Measurements from ENCODE around the gene GZMM. TPM values are rescaled to one million over a fixed set of nuclear protein-coding genes. Genes with fewer than 3 reads are reported as not detected.

The GZMM gene
- total and polyA plus RNA-seq, 7 donors, result 0.11 to 0.23 (median 0.14) TPM; not detected in 4

- peaks cover 9% of the 10 kb centered on the region for H3K4me1 ChIP-seq
- no peak overlapping the region for H3K4me3 ChIP-seq
- WGBS, 3 donors, result 67 to 77% (median 72%) methylated on average over 16 of the region's 16 CpGs
- intact Hi-C loops (cut with DNase I), result no loop called here
- no peaks in the 10 kb centered on the region for H3K36me3 ChIP-seq (ENCODE audit: insufficient read depth in 1 of 2, low read depth in 1 of 2)
- H3K27ac ChIP-seq, result no peak overlapping the region
- H3K27me3 ChIP-seq (ENCODE audit: insufficient read depth in 3 of 3, low read length in 2 of 3), result no peaks in the 10 kb centered on the region
- no peaks in the 10 kb centered on the region for H3K9me3 ChIP-seq
- no peak for TF ChIP-seq CTCF (IDR thresholded peaks at IDR 0.05)
- DNase-seq (no peak), ATAC-seq (no peak)
Measured at GRCh38 chr19:566844-567243, 23.0 kb downstream of the GZMM start.

- WGBS, 3 donors, result 88% methylated on average over 21 to 22 of the region's 22 CpGs
- ATAC-seq, result no peak
- no peak overlapping the region for H3K4me3 ChIP-seq
- intact Hi-C loops (cut with DNase I), result no loop called here
- no peak overlapping the region for H3K27ac ChIP-seq
- no peaks in the 10 kb centered on the region for H3K9me3 ChIP-seq
- no peaks in the 10 kb centered on the region for H3K27me3 ChIP-seq (ENCODE audit: insufficient read depth in 3 of 3, low read length in 2 of 3)
- H3K4me1 ChIP-seq, result peaks cover 10% of the 10 kb centered on the region
- DNase-seq, result no peak
- no peaks in the 10 kb centered on the region for H3K36me3 ChIP-seq (ENCODE audit: insufficient read depth in 1 of 2, low read depth in 1 of 2)
- no peak for TF ChIP-seq CTCF (IDR thresholded peaks at IDR 0.05)
Measured at GRCh38 chr19:567296-567900, 23.5 kb downstream of the GZMM start.

GRCh38 chr19:570251-570686 lies 26.4 kb downstream of the GZMM start:
- H3K27ac ChIP-seq, result no peak overlapping the region
- no peaks in the 10 kb centered on the region for H3K9me3 ChIP-seq
- intact Hi-C loops (cut with DNase I), result loop anchor here (5.0 to 10.0 kb wide), 3 partner anchors 38 to 835 kb away; partner anchors contain the start of genes CDC34 (in 1 of the 2), DAZAP1 (in 1 of the 2) and GAMT (in 1 of the 2)
- peaks cover 25% of the 10 kb centered on the region for H3K4me1 ChIP-seq
- H3K36me3 ChIP-seq (ENCODE audit: insufficient read depth in 1 of 2, low read depth in 1 of 2), result no peaks in the 10 kb centered on the region
- DNase-seq (peak in 1 of 2 donors; percentile 23), ATAC-seq (no peak)
- 58 to 76% (median 66%) methylated on average over 13 to 19 of the region's 25 CpGs for WGBS, 3 donors
- no peak overlapping the region for H3K4me3 ChIP-seq
- TF ChIP-seq CTCF (IDR thresholded peaks at IDR 0.05), result no peak
- no peaks in the 10 kb centered on the region for H3K27me3 ChIP-seq (ENCODE audit: insufficient read depth in 3 of 3, low read length in 2 of 3)

- DNase-seq (peak in 1 of 2 donors; percentile 21), ATAC-seq (no peak)
- Histone ChIP-seq H3K27ac (peak overlapping the region; percentile 60), H3K4me3 (peak overlapping the region; percentile 97), H3K27me3 (ENCODE audit: insufficient read depth in 3 of 3, low read length in 2 of 3) (no peaks in the 10 kb centered on the region), H3K4me1 (peaks cover 29% of the 10 kb centered on the region), H3K36me3 (ENCODE audit: insufficient read depth in 1 of 2, low read depth in 1 of 2) (no peaks in the 10 kb centered on the region), H3K9me3 (no peaks in the 10 kb centered on the region)
- no peak for TF ChIP-seq CTCF (IDR thresholded peaks at IDR 0.05)
- intact Hi-C loops (cut with DNase I), result loop anchor here (5.0 to 10.0 kb wide), 3 partner anchors 39 to 834 kb away; partner anchors contain the start of genes CDC34 (in 1 of the 2), DAZAP1 (in 1 of the 2) and GAMT (in 1 of the 2)
- 3 to 6% (median 5%) methylated on average over 45 of the region's 45 CpGs for WGBS, 3 donors
Measured at GRCh38 chr19:570937-571565, 27.2 kb downstream of the GZMM start.
